ENCODE results near the gene ZCCHC13.

DNA sequence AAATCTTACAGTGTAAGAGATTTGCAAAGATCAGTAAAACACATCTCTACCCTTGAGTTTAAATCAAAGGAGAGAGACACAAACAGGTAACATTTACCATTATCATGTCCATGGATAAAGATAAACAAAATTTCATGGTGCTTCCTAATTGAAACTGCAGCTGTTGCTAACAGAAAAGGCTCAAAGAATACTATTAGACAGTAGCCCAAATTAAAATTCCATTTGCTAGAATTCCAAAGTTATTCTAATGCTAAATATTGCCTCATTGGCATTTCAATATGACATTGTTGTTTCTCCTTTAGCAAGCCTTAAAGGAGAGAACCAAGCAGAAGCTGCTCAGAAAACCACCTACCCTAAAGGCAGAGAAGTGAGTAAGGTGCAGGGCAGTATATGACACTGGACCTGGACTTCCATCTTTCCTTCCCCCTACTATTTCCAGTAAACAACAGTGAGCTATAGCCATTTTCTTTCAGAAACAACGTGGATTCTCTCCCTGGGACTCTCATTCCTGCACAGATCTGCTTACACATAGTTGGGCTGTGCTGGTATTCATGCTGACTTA, 19.5 kb upstream of the ZCCHC13 start:
- TF ChIP-seq CTCF (IDR thresholded peaks at IDR 0.05; ENCODE audit: insufficient read depth, low read length) (no peak), SPI1 (IDR thresholded peaks at IDR 0.05; ENCODE audit: borderline replicate concordance, low read depth) (no peak), POLR2AphosphoS5 (IDR thresholded peaks at IDR 0.05; ENCODE audit: low read depth) (no peak)

All from HL-60 (cell line).